BE2C (cell line): ENCODE data around the gene ARID3A.

ENCODE experiments used
- DNase-seq: peaks from one replicate; pipeline ENCODE4 v3.0.0-alpha.2; 2020
- H3K27me3 ChIP-seq: fragments of 250-450 bp; sonication (Bioruptor Pico); 2 replicates; pipeline ENCODE4 v1.5.1; 2020; ENCODE audit warnings: mild to moderate bottlenecking
- H3K36me3 ChIP-seq: fragments of 250-450 bp; sonication (Bioruptor Pico); 2 replicates; pipeline ENCODE4 v1.5.1; 2020; ENCODE audit warnings: mild to moderate bottlenecking
- H3K4me1 ChIP-seq: fragments of 250-450 bp; sonication (Bioruptor Pico); 2 replicates; pipeline ENCODE4 v1.5.1; 2020
- H3K4me3 ChIP-seq: 2 replicates; pipeline ENCODE4 v1.5.1; 2011; ENCODE audit warnings: low read depth, low read length
- H3K9me3 ChIP-seq: fragments of 250-450 bp; sonication (Bioruptor Pico); 2 replicates; pipeline ENCODE4 v1.5.1; 2020
- CTCF ChIP-seq: IDR thresholded peaks from 2 replicates; pipeline ENCODE4 v1.5.1; 2012; ENCODE audit warnings: mild to moderate bottlenecking, low read depth, low read length

ARID3A gene

GRCh38 chr19:1009981-1010538 lies 84.2 kb downstream of the ARID3A start:
- TF ChIP-seq CTCF, result no peak
- no peaks in the 10 kb centered on the region; the same call in 1 of the 2 replicates for H3K9me3 ChIP-seq
- H3K27me3 ChIP-seq, result peaks cover 3% of the 10 kb centered on the region
- H3K36me3 ChIP-seq, result peaks cover 44% of the 10 kb centered on the region
- H3K4me3 ChIP-seq, result no peak overlapping the region
- H3K4me1 ChIP-seq, result no peaks in the 10 kb centered on the region
- DNase-seq, result no peak

- H3K4me3 ChIP-seq, result no peak overlapping the region
- H3K9me3 ChIP-seq, result no peaks in the 10 kb centered on the region
- no peak for DNase-seq
- peaks cover 44% of the 10 kb centered on the region for H3K36me3 ChIP-seq
- TF ChIP-seq CTCF, result no peak
- H3K27me3 ChIP-seq, result no peaks in the 10 kb centered on the region
- no peaks in the 10 kb centered on the region for H3K4me1 ChIP-seq
Observed at GRCh38 chr19:1010586-1011510, 85.0 kb downstream of the ARID3A start.

DNA sequence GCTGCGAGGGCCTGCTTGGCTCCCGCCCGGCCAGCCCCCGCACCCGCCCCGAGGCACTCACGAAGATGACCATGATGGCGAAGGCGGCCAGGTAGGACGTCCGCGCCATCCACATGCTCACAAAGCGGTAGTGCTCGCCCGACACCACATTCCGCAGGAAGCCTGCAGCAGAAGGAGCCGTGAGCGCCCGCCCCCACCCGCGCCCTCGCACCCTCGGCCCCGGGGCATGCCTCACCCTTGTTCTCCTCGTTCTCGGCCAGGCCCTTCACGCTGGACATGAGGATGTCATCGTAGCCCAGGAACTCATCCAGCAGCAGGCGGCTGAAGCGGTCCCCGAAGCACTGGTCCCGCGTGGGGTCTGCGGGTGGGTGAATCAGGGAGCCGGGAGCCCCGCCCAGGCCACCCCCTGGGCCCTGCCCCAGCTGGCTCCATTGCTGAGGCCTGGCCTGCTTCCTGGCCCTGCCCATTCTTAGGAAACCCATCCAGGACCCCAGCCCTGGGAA lies 86.0 kb downstream of the ARID3A start:
- no peaks in the 10 kb centered on the region for H3K27me3 ChIP-seq
- H3K36me3 ChIP-seq, result peaks cover 50% of the 10 kb centered on the region
- no peak for TF ChIP-seq CTCF
- no peak overlapping the region for H3K4me3 ChIP-seq
- no peaks in the 10 kb centered on the region for H3K9me3 ChIP-seq
- peaks cover 5% of the 10 kb centered on the region for H3K4me1 ChIP-seq
- no peak for DNase-seq

- no peak for TF ChIP-seq CTCF
- no peaks in the 10 kb centered on the region for H3K9me3 ChIP-seq
- H3K27me3 ChIP-seq, result no peaks in the 10 kb centered on the region
- H3K36me3 ChIP-seq, result peaks cover 52% of the 10 kb centered on the region
- H3K4me3 ChIP-seq, result no peak overlapping the region
- H3K4me1 ChIP-seq, result peaks cover 7% of the 10 kb centered on the region
- no peak for DNase-seq
Observed at GRCh38 chr19:1012334-1012733, 86.5 kb downstream of the ARID3A start.

DNA sequence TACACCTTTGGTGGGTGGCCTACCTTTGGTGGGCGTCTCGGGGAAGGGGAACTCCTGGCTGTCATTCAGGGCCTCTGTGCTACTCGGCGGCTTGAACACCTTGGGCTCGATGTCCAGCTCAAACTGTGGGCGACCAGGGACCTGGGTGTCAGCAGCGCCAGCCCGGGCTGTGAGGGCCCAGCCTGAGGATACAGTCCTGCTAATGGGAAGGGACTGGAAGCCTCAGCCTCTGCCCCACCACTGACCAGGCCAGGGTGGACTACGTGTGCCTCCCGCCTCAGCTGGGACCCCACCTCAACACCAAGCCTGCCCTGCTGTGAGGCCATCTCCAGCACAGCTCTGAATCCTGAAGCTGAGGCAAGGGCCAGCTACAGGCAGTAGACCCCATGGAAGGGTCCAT lies 87.4 kb downstream of the ARID3A start:
- Histone ChIP-seq H3K36me3 (peaks cover 52% of the 10 kb centered on the region), H3K4me3 (no peak overlapping the region), H3K4me1 (peaks cover 7% of the 10 kb centered on the region), H3K9me3 (no peaks in the 10 kb centered on the region), H3K27me3 (no peaks in the 10 kb centered on the region)
- no peak for DNase-seq
- no peak for TF ChIP-seq CTCF
